ENCODE data around the gene UQCRQ.

UQCRQ gene

GRCh38 chr5:132915681-132916080 lies 49.2 kb downstream of the UQCRQ start:
- DNase-seq (ENCODE audit: low read depth): no peak

- DNase-seq (ENCODE audit: low read depth): no peak
Measured at GRCh38 chr5:132916086-132916485, 49.6 kb downstream of the UQCRQ start.
